ENCODE results near the gene MET. TPM values are rescaled to one million over a fixed set of nuclear protein-coding genes. Genes with fewer than 3 reads are reported as not detected.

The MET gene
- total RNA-seq, 1 donor from 2014 or later = 46.0 TPM

- Mint-ChIP-seq H3K27ac (no peak overlapping the region), H3K36me3 (ENCODE audit: insufficient read depth) (peaks cover 29% of the 10 kb centered on the region), H3K4me3 (ENCODE audit: low read depth) (no peak overlapping the region), H3K9me3 (ENCODE audit: low read depth) (no peaks in the 10 kb centered on the region), H3K27me3 (no peaks in the 10 kb centered on the region), H3K4me1 (ENCODE audit: low read depth) (no peaks in the 10 kb centered on the region)
- TF ChIP-seq CTCF (IDR thresholded peaks at IDR 0.05; ENCODE audit: unreplicated experiment) = no peak
- DNase-seq (ENCODE audit: low spot score, unreplicated experiment) = no peak
These were observed 116.7 kb downstream of the MET start for GRCh38 chr7:116788572-116789197.

GRCh38 chr7:116790025-116790424 lies 118.0 kb downstream of the MET start:
- Mint-ChIP-seq H3K27me3 (no peaks in the 10 kb centered on the region), H3K27ac (no peak overlapping the region)

GRCh38 chr7:116792813-116793212 lies 120.8 kb downstream of the MET start:
- peaks cover 34% of the 10 kb centered on the region for H3K36me3 Mint-ChIP-seq (ENCODE audit: insufficient read depth)
- H3K4me1 Mint-ChIP-seq (ENCODE audit: low read depth) = peaks cover 2% of the 10 kb centered on the region
- H3K27me3 Mint-ChIP-seq = no peaks in the 10 kb centered on the region
- H3K27ac Mint-ChIP-seq = no peak overlapping the region
- no peak overlapping the region for H3K4me3 Mint-ChIP-seq (ENCODE audit: low read depth)
- DNase-seq (ENCODE audit: low spot score, unreplicated experiment) = no peak
- no peak for TF ChIP-seq CTCF (IDR thresholded peaks at IDR 0.05; ENCODE audit: unreplicated experiment)
- no peaks in the 10 kb centered on the region for H3K9me3 Mint-ChIP-seq (ENCODE audit: low read depth)

More at GRCh38 chr7:116790025-116790424, 118.0 kb downstream of the MET start:
- TF ChIP-seq CTCF (IDR thresholded peaks at IDR 0.05; ENCODE audit: unreplicated experiment) = no peak
- peaks cover 2% of the 10 kb centered on the region for H3K4me1 Mint-ChIP-seq (ENCODE audit: low read depth)
- H3K9me3 Mint-ChIP-seq (ENCODE audit: low read depth) = no peaks in the 10 kb centered on the region
- no peak for DNase-seq (ENCODE audit: low spot score, unreplicated experiment)
- no peak overlapping the region for H3K4me3 Mint-ChIP-seq (ENCODE audit: low read depth)
- peaks cover 29% of the 10 kb centered on the region for H3K36me3 Mint-ChIP-seq (ENCODE audit: insufficient read depth)

GRCh38 chr7:116793795-116794340 lies 121.9 kb downstream of the MET start:
- no peaks in the 10 kb centered on the region for H3K27me3 Mint-ChIP-seq
- DNase-seq (ENCODE audit: low spot score, unreplicated experiment) = no peak
- no peak overlapping the region for H3K27ac Mint-ChIP-seq
- peaks cover 33% of the 10 kb centered on the region for H3K36me3 Mint-ChIP-seq (ENCODE audit: insufficient read depth)
- no peak overlapping the region for H3K4me3 Mint-ChIP-seq (ENCODE audit: low read depth)
- no peaks in the 10 kb centered on the region for H3K9me3 Mint-ChIP-seq (ENCODE audit: low read depth)
- peaks cover 2% of the 10 kb centered on the region for H3K4me1 Mint-ChIP-seq (ENCODE audit: low read depth)
- no peak for TF ChIP-seq CTCF (IDR thresholded peaks at IDR 0.05; ENCODE audit: unreplicated experiment)

DNA sequence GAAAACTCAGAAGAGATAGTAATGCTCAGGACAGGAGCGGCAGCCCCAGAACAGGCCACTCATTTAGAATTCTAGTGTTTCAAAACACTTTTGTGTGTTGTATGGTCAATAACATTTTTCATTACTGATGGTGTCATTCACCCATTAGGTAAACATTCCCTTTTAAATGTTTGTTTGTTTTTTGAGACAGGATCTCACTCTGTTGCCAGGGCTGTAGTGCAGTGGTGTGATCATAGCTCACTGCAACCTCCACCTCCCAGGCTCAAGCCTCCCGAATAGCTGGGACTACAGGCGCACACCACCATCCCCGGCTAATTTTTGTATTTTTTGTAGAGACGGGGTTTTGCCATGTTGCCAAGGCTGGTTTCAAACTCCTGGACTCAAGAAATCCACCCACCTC lies 124.5 kb downstream of the MET start:
- no peaks in the 10 kb centered on the region for H3K27me3 Mint-ChIP-seq
- no peaks in the 10 kb centered on the region for H3K9me3 Mint-ChIP-seq (ENCODE audit: low read depth)
- no peak for DNase-seq (ENCODE audit: low spot score, unreplicated experiment)
- no peak for TF ChIP-seq CTCF (IDR thresholded peaks at IDR 0.05; ENCODE audit: unreplicated experiment)
- no peak overlapping the region for H3K4me3 Mint-ChIP-seq (ENCODE audit: low read depth)
- peaks cover 11% of the 10 kb centered on the region for H3K4me1 Mint-ChIP-seq (ENCODE audit: low read depth)
- no peak overlapping the region for H3K27ac Mint-ChIP-seq
- peaks cover 17% of the 10 kb centered on the region for H3K36me3 Mint-ChIP-seq (ENCODE audit: insufficient read depth)
